ENCODE data around the gene MAGEF1. TPM values are rescaled to one million over a fixed set of nuclear protein-coding genes. Genes with fewer than 3 reads are reported as not detected.

Gene MAGEF1
- total and polyA plus RNA-seq, 9 of the 15 experiments (the other 6 are each of a cell fraction or from before 2014, with no cell fraction given): 1.5 to 39.1 (median 19.8) TPM

DNA sequence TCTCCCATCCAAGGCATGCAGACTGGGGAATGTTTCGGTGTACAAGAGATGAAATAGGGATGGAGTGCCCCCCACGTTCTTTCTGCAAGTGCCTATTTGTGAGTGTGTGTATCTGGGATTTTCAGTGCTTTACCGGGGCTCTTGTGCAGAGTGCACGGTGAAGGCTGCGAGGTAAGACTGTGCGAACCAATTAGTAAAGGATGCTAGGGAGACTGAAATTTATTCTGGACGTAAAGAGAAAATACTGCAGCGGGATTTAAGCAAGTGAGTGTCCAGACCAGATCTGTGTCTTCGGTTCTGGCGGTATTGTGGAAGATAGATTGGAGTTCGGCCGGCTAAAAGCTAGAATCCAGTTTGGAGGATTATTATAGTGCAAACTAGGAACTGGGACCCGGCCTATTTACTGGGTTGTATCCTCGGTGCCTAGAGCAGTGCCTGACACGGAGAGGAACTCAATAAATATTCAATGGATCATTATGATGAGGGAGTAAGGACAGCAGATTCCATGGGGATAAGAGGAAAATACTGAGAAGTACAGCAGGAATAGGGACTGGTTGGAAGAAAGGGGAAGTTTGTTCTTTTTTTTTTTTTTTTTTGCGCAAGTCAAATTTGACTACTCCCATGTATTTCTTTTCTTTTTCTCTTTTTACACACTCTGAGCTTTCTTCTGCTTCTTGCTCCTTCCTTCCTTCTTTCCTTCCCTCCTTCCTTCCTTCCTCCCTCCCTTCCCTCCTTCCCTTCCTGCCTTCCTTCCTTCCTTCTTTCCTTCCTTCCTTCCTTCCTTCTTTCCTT lies 580 bp upstream of the MAGEF1 start:
- in situ Hi-C loops (cut with MboI): no loop called here
- H4K20me1 ChIP-seq (replicated peaks; ENCODE audit: control insufficient read depth, insufficient read depth, low read length): no peaks in the 10 kb centered on the region; the same call in 1 of the 2 replicates
- no peaks in the 10 kb centered on the region for H3K9me3 ChIP-seq (replicated peaks; ENCODE audit: control insufficient read depth, insufficient read depth, low read depth, low read length)
- H3K79me2 ChIP-seq (ENCODE audit: control insufficient read depth, insufficient read depth, low read length): peaks cover 16% of the 10 kb centered on the region
- TSS peak; percentile 60 for BruUV-seq (replicated peaks)
- H3K27me3 ChIP-seq (ENCODE audit: control insufficient read depth in 2 of 2, insufficient read depth in 2 of 2, low read length in 2 of 2): no peaks in the 10 kb centered on the region
- intact Hi-C loops (cut with micrococcal nuclease): loop anchor here (10.0 kb wide), 1 partner anchor 328 kb away; the partner anchor contains the start of gene CHRD
- H3K9ac ChIP-seq (ENCODE audit: insufficient read depth in 1 of 2, low read depth in 2 of 2, low read length in 2 of 2): peak overlapping the region; percentile 36 to 94; a peak in 3 of 4 replicates
- H3K4me3 ChIP-seq: peak overlapping the region; percentile 79
- peaks cover 9 to 22% of the 10 kb centered on the region in 2 experiments for H3K4me1 ChIP-seq (replicated peaks in 1 of 2; ENCODE audit: control insufficient read depth in 2 of 2, insufficient read depth in 2 of 2, low read length in 2 of 2)
- DNase-seq (ENCODE audit: extremely low read depth in 1 of 4, low spot score in 3 of 4) (no peak), FAIRE-seq (peak; percentile 6), ATAC-seq (peak; percentile 39; the same call in 2 of the 3 replicates)
- H3K4me2 ChIP-seq (ENCODE audit: insufficient read depth, low read length): peak overlapping the region; percentile 87
- ChIA-PET POLR2A (interaction anchor here (0.6 to 3.1 kb wide), 9 partner anchors 11 to 335 kb away, joined by 3 to 9 read pairs (median 4); no protein-coding TSS in a partner anchor), CTCF (ENCODE audit: low intra/inter-chr PET ratio) (interaction anchor here (0.6 kb wide), 1 partner anchor 91 kb away, joined by 4 read pairs; no protein-coding TSS in a partner anchor)
- peak overlapping the region; percentile 92 for H2AFZ ChIP-seq (ENCODE audit: low read depth, low read length)
- 3% methylated on average over 16 of the region's 16 CpGs for WGBS (ENCODE audit: insufficient coverage, low coverage, missing lambda C conversion rate)
- no peaks in the 10 kb centered on the region for H3K9me1 ChIP-seq (ENCODE audit: control insufficient read depth, insufficient read depth, low read length)
- H3K36me3 ChIP-seq (ENCODE audit: control insufficient read depth, insufficient read depth, low read length): peaks cover 9% of the 10 kb centered on the region; the same call in 2 of the 3 replicates
- H3K27ac ChIP-seq (ENCODE audit: extremely low read depth, low read depth, low read length): peak overlapping the region; percentile 48; the same call in 2 of the 3 replicates
- TF ChIP-seq GTF2F1 (IDR thresholded peaks at IDR 0.05; ENCODE audit: low read depth, low read length): no peak
- TF ChIP-seq PCBP2 (IDR thresholded peaks at IDR 0.05; ENCODE audit: low read depth, low read length, poor library complexity, severe bottlenecking): peak; percentile 52
- no peak for TF ChIP-seq BHLHE40 (IDR thresholded peaks at IDR 0.05; ENCODE audit: low read length)
- TF ChIP-seq JUNB (CRISPR knock-in tag; conservative IDR thresholded peaks at IDR 0.05): no peak
- TF ChIP-seq, protein P1, sequence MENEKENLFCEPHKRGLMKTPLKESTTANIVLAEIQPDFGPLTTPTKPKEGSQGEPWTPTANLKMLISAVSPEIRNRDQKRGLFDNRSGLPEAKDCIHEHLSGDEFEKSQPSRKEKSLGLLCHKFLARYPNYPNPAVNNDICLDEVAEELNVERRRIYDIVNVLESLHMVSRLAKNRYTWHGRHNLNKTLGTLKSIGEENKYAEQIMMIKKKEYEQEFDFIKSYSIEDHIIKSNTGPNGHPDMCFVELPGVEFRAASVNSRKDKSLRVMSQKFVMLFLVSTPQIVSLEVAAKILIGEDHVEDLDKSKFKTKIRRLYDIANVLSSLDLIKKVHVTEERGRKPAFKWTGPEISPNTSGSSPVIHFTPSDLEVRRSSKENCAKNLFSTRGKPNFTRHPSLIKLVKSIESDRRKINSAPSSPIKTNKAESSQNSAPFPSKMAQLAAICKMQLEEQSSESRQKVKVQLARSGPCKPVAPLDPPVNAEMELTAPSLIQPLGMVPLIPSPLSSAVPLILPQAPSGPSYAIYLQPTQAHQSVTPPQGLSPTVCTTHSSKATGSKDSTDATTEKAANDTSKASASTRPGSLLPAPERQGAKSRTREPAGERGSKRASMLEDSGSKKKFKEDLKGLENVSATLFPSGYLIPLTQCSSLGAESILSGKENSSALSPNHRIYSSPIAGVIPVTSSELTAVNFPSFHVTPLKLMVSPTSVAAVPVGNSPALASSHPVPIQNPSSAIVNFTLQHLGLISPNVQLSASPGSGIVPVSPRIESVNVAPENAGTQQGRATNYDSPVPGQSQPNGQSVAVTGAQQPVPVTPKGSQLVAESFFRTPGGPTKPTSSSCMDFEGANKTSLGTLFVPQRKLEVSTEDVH (IDR thresholded peaks at IDR 0.05; ENCODE audit: low read depth, partially characterized antibody): no peak
- no peak for TF ChIP-seq BDP1 (IDR thresholded peaks at IDR 0.05; ENCODE audit: insufficient read depth, insufficient read length)
- no peak for TF ChIP-seq EP400 (IDR thresholded peaks at IDR 0.05)
- TF ChIP-seq GABPA (tag; conservative IDR thresholded peaks at IDR 0.05; ENCODE audit: low read depth): peak; percentile 78
- no peak for TF ChIP-seq GATAD2B (IDR thresholded peaks at IDR 0.05; ENCODE audit: borderline replicate concordance)
- TF ChIP-seq, protein P2, sequence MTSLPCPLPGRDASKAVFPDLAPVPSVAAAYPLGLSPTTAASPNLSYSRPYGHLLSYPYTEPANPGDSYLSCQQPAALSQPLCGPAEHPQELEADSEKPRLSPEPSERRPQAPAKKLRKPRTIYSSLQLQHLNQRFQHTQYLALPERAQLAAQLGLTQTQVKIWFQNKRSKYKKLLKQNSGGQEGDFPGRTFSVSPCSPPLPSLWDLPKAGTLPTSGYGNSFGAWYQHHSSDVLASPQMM (CRISPR knock-in tag; IDR thresholded peaks at IDR 0.05): no peak
- peak; percentile 52 for TF ChIP-seq ZNF384 (IDR thresholded peaks at IDR 0.05; ENCODE audit: low read depth, low read length)
- TF ChIP-seq ZKSCAN8 (CRISPR knock-in tag; IDR thresholded peaks at IDR 0.05): no peak
- TF ChIP-seq GTF2A2 (tag; IDR thresholded peaks at IDR 0.05): no peak
- TF ChIP-seq MAZ (CRISPR knock-in tag; conservative IDR thresholded peaks at IDR 0.05 in 1 of 2, IDR thresholded peaks at IDR 0.05 in 1 of 2): no peak
